NB4 (cell line): Measurements from ENCODE around the gene PIEZO2.

Experiments used
- MYC ChIP-seq: IDR thresholded peaks from 2 replicates; pipeline ENCODE4 v1.6.1; 2011; ENCODE audit warnings: low read depth, low read length
- TF ChIP-seq, protein P1 (sequence below): IDR thresholded peaks from one replicate; pipeline ENCODE4 v1.5.1; 2012; ENCODE audit warnings: low read depth, low read length

DNA sequence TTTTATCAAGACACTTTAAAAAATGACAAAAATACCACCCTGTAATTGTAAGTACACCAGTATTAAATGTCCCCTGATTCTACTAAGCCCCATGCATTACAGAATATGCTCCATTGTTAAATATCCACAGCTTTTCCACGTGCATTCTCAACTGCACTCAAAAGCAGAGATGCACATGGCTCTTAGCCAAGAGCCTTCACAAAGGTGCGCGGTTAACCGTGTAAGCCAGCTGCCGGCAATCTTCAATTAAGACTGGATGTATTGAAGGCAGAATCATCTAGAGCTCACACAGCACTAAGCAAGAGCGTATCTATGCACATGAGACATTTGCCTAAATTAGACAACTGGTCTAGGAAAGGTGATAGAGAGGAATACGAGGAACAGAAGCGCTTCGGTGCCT is 345.2 kb downstream of the PIEZO2 start:
- TF ChIP-seq, protein P1, sequence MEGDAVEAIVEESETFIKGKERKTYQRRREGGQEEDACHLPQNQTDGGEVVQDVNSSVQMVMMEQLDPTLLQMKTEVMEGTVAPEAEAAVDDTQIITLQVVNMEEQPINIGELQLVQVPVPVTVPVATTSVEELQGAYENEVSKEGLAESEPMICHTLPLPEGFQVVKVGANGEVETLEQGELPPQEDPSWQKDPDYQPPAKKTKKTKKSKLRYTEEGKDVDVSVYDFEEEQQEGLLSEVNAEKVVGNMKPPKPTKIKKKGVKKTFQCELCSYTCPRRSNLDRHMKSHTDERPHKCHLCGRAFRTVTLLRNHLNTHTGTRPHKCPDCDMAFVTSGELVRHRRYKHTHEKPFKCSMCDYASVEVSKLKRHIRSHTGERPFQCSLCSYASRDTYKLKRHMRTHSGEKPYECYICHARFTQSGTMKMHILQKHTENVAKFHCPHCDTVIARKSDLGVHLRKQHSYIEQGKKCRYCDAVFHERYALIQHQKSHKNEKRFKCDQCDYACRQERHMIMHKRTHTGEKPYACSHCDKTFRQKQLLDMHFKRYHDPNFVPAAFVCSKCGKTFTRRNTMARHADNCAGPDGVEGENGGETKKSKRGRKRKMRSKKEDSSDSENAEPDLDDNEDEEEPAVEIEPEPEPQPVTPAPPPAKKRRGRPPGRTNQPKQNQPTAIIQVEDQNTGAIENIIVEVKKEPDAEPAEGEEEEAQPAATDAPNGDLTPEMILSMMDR: no peak
- no peak for TF ChIP-seq MYC
